Fibroblast of lung (primary cell): ENCODE results near the gene TTLL10.
A peak's percentile ranks its signal among the peaks of the same experiment; 100 is the strongest.

Experiments
- CTCF ChIP-seq, 2 donors: IDR thresholded peaks in 1 of 2; conservative IDR thresholded peaks in 1 of 2; 1 replicate in 1 of 2; 2 replicates in 1 of 2; pipeline ENCODE4 v1.5.1; 2011 to 2012; ENCODE audit warnings: low read length in 2 of 2, control low read depth in 1 of 2, inconsistent platforms in 1 of 2, low read depth in 1 of 2, mild to moderate bottlenecking in 1 of 2
- EZH2 ChIP-seq: IDR thresholded peaks from 2 replicates; pipeline ENCODE4 v1.5.1; 2012; ENCODE audit warnings: low read length, control low read depth, mild to moderate bottlenecking; ENCODE audit errors: missing control alignments

- TF ChIP-seq CTCF (conservative IDR thresholded peaks at IDR 0.05 in 1 of 2, IDR thresholded peaks at IDR 0.05 in 1 of 2; ENCODE audit: low read depth in 1 of 2, low read length in 2 of 2) (no peak), EZH2 (peak; percentile 76)
Observed at GRCh38 chr1:1173061-1173792, 453 bp upstream of the TTLL10 start.
